Fibroblast of the aortic adventitia (primary cell): ENCODE results near the gene SEMA6B. TPM values are rescaled to one million over a fixed set of nuclear protein-coding genes. Genes with fewer than 3 reads are reported as not detected.

Experiments used
- DNase-seq: peaks from one replicate; pipeline ENCODE4 v3.0.0-alpha.2; 2010; ENCODE audit warnings: low read depth
- H3K4me3 ChIP-seq: 2 replicates; pipeline ENCODE4 v1.5.1; 2011; ENCODE audit warnings: low read depth, mild to moderate bottlenecking, control low read depth, low read length, moderate library complexity
- CTCF ChIP-seq: IDR thresholded peaks from 2 replicates; pipeline ENCODE4 v1.5.1; 2011; ENCODE audit warnings: mild to moderate bottlenecking, low read length, control low read depth, inconsistent platforms; ENCODE audit not compliant: insufficient read depth
- total RNA-seq: library from RNA; depleted of rRNA; stranded (reverse); fragments of >200 nt; gene quantifications from 2 replicates; pipeline ENCODE4 v1.2.3, GENCODE V29; 2012; ENCODE audit warnings: low replicate concordance

Gene SEMA6B
- total RNA-seq, 1 donor, result 0.72 TPM

- no peak overlapping the region for H3K4me3 ChIP-seq
- DNase-seq, result no peak
- no peak for TF ChIP-seq CTCF
These were observed 19.9 kb upstream of the SEMA6B start for GRCh38 chr19:4579389-4579788.

DNA sequence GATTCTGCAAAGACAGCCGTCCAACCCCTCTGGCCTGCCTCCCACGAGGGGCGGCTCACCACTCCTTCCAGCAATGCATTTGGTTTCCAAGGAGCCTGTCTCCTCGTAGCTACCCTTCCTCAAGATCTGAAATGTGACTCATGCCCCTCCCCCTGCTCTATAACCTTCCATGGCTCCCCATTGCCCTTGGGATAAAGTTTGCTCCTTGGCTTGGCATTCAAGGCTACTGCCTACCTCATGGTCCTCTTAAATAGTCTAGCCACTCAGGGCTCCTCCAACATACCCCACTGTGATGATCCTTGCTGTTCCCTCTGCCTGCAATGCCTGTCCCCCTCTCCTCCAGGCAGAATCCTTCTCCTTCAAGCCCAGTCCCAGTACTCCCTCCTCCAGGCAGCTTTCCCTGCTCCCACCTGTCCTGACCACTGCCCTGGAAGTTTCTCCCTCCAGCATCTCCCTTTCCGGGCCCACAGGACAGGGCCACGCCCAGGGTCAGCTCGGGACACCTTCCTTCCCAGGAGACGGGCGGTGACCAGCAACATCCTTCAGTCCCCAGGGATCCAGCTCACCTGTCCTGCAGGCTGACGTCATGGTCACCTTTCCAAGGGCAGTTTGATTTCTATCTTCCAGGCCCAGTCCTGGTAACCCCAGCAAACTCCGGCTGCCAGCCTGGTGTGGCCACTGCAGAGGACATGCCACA, 19.2 kb upstream of the SEMA6B start:
- TF ChIP-seq CTCF, result no peak
- DNase-seq, result no peak
- H3K4me3 ChIP-seq, result no peak overlapping the region

DNA sequence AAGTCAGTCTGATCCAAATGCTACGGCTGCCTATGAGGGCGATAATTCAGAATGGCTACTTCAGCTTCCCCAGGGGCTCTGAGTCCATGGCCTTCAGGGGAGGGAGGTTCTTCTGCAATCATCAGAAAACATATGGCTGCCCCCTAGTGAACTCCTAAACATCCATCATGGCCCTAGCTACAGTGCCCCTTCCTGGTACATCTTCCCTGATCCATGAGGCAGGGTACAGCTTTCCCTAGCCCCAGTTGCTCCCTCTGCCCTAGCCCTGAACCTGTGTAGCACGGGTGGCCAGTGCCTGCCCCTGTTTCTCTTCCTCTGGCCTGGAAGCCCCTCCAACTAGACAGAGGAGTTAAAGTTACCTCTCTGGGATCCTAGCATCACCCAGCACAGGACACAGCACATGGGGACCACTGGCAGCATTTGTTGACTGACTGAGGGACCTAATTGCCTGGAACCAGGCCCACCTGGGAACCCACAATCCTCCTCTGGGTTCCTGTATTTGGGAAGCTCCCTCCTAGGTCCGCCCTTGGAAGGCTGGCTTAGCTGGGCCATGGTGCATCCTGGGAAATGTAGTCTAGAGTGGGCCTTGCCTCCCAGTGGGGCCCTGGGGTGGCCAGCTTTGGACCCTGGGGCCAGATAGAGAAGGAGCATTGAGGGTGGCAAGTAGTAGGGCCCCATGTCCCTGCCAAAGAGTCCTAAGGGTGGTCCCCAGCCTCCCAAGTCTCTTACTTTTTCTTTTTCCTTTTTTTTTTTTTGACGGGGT, 17.7 kb upstream of the SEMA6B start:
- no peak for TF ChIP-seq CTCF
- peak; percentile 37 for DNase-seq
- H3K4me3 ChIP-seq, result no peak overlapping the region

DNA sequence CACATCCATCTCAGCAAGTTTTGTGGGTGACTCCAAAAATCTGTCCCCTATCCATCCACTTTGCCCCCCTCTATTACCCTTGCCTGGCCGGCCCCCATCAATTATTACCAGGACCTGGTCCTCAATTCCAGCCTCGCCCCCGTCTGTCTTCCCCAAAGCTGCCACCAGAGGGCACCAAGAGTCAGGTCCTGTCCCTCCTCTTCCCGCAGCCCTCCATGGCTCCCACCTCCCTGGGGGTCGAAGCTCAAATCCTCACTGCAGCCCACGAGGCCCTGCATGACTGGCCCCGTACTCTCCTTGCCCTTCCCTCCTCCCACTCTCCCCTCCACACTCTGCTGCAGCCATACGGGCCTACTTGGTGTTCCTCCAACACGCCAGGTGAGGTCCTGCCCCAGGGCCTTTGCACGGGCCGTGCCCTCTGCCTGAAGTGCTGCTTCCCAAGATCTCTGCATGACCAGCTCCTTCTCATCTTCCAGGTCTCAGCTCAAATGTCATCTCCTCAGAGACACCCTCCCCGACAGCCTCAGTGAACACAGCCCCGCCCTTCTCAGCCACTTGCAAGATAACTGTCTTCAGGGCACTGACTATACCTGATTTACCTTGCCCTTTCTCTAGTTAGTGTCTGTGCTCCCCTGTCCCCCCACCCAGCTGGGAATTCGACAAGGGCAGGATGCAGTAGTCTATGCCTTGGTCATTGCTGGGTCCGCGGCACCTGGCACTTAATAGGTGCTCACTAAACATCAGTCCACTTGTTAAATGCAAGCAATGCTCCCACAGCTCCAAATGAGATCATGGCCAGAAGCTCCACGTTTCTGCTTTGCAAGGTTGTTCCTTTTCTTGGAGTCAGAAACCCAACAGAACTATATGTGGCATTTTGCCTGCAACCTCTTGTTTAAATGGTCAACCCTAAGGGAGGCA, 16.8 kb upstream of the SEMA6B start:
- no peak overlapping the region for H3K4me3 ChIP-seq
- peak; percentile 60 for DNase-seq
- peak; percentile 79 for TF ChIP-seq CTCF

- TF ChIP-seq CTCF, result no peak
- no peak overlapping the region for H3K4me3 ChIP-seq
- DNase-seq, result peak; percentile 98
These were observed 16.0 kb upstream of the SEMA6B start for GRCh38 chr19:4575267-4576015.

- no peak for DNase-seq
- H3K4me3 ChIP-seq, result no peak overlapping the region
- TF ChIP-seq CTCF, result no peak
These were observed 14.2 kb upstream of the SEMA6B start for GRCh38 chr19:4573682-4574081.
